GM19025 (cell line): Measurements from ENCODE around the gene RASGRF2.

Source experiments
- ATAC-seq: cut with Tn5 transposase; IDR thresholded peaks from one replicate; pipeline ENCODE4 v1.9.1; 2021; ENCODE audit warnings: mild to moderate bottlenecking, low read depth, moderate library complexity; ENCODE audit not compliant: unreplicated experiment

Gene RASGRF2

GRCh38 chr5:80959768-80960442, at the start of gene RASGRF2:
RASGRF2 (plus strand) TSS chr5:80960363; CDS start chr5:80960739, 376 bp downstream.
- no peak for ATAC-seq

GRCh38 chr5:80912479-80912878, 47.7 kb upstream of the RASGRF2 start:
- ATAC-seq = no peak

GRCh38 chr5:80915716-80916115, 44.4 kb upstream of the RASGRF2 start:
- no peak for ATAC-seq

GRCh38 chr5:80916676-80917075, 43.5 kb upstream of the RASGRF2 start:
- no peak for ATAC-seq

GRCh38 chr5:80917631-80918030, 42.5 kb upstream of the RASGRF2 start:
- no peak for ATAC-seq

- no peak for ATAC-seq
Measured at GRCh38 chr5:80919678-80920196, 40.4 kb upstream of the RASGRF2 start.

- ATAC-seq = no peak
Measured at GRCh38 chr5:80920333-80920732, 39.8 kb upstream of the RASGRF2 start.

- ATAC-seq = no peak
Measured at GRCh38 chr5:80921026-80921425, 39.1 kb upstream of the RASGRF2 start.

- no peak for ATAC-seq
Measured at GRCh38 chr5:80925931-80926330, 34.2 kb upstream of the RASGRF2 start.

- no peak for ATAC-seq
Measured at GRCh38 chr5:80926536-80926935, 33.6 kb upstream of the RASGRF2 start.

- no peak for ATAC-seq
Measured at GRCh38 chr5:80926979-80927656, 33.0 kb upstream of the RASGRF2 start.

GRCh38 chr5:80928073-80928472, 32.1 kb upstream of the RASGRF2 start:
- no peak for ATAC-seq

GRCh38 chr5:80930940-80931339, 29.2 kb upstream of the RASGRF2 start:
- ATAC-seq = no peak

GRCh38 chr5:80931411-80931810, 28.8 kb upstream of the RASGRF2 start:
- no peak for ATAC-seq

GRCh38 chr5:80933036-80933435, 27.1 kb upstream of the RASGRF2 start:
- ATAC-seq = no peak

GRCh38 chr5:80934751-80935150, 25.4 kb upstream of the RASGRF2 start:
- no peak for ATAC-seq

GRCh38 chr5:80935811-80936385, 24.3 kb upstream of the RASGRF2 start:
- ATAC-seq = no peak

- ATAC-seq = no peak
Measured at GRCh38 chr5:80936881-80937280, 23.3 kb upstream of the RASGRF2 start.

- no peak for ATAC-seq
Measured at GRCh38 chr5:80937584-80938356, 22.4 kb upstream of the RASGRF2 start.

- no peak for ATAC-seq
Measured at GRCh38 chr5:80941496-80941895, 18.7 kb upstream of the RASGRF2 start.

GRCh38 chr5:80951366-80951765, 8.8 kb upstream of the RASGRF2 start:
- ATAC-seq = no peak
